Suprapubic skin (tissue), 4 donors: ENCODE data around the gene C11orf16. TPM values are rescaled to one million over a fixed set of nuclear protein-coding genes. Genes with fewer than 3 reads are reported as not detected.
"Not testable (repeated sequence)": the region's sequence is repeated elsewhere in the genome, so short reads cannot be mapped to it uniquely, and the experiment has no call there.

Source experiments
- DNase-seq, 2 donors: peaks; one replicate each; pipeline ENCODE4 v3.0.0-alpha.2; 2019; ENCODE audit warnings: low spot score in 2 of 2
- H3K27ac ChIP-seq: fragments of 200-600 bp; sonication (generic); one replicate; pipeline ENCODE4 v1.5.1; 2019
- H3K27me3 ChIP-seq: fragments of 200-600 bp; sonication (generic); one replicate; pipeline ENCODE4 v1.5.1; 2019
- H3K36me3 ChIP-seq: fragments of 200-600 bp; sonication (generic); one replicate; pipeline ENCODE4 v1.5.1; 2019
- H3K4me1 ChIP-seq: fragments of 200-600 bp; sonication (generic); one replicate; pipeline ENCODE4 v1.5.1; 2019
- H3K4me3 ChIP-seq: fragments of 200-600 bp; sonication (generic); one replicate; pipeline ENCODE4 v1.5.1; 2019; ENCODE audit warnings: mild to moderate bottlenecking
- H3K9me3 ChIP-seq: fragments of 200-600 bp; sonication (generic); one replicate; pipeline ENCODE4 v1.5.1; 2019
- CTCF ChIP-seq, 2 donors: fragments of 200-600 bp in 1 of 2; fragments of 450-650 bp in 1 of 2; sonication (generic) in 1 of 2; IDR thresholded peaks; one replicate each; pipeline ENCODE4 v1.5.1; 2016 to 2019; ENCODE audit warnings: antibody characterized with exemption in 2 of 2, mild to moderate bottlenecking in 1 of 2, moderate library complexity in 1 of 2
- EP300 ChIP-seq: sonication (generic); formaldehyde crosslinking; IDR thresholded peaks from one replicate; pipeline ENCODE4 v1.6.1; 2017; ENCODE audit warnings: antibody characterized with exemption
- POLR2A ChIP-seq, 2 donors: fragments of 450-650 bp; IDR thresholded peaks; one replicate each; pipeline ENCODE4 v1.6.1; 2017; ENCODE audit warnings: antibody characterized with exemption in 2 of 2, mild to moderate bottlenecking in 2 of 2, moderate library complexity in 2 of 2
- POLR2AphosphoS5 ChIP-seq, 3 donors: sonication (generic); formaldehyde crosslinking; IDR thresholded peaks; one replicate each; pipeline ENCODE4 v1.6.1; 2017; ENCODE audit warnings: antibody characterized with exemption in 3 of 3
- WGBS: methylation state at CpG from one replicate; pipeline ENCODE4 v1.1.5; 2018; 5-methylcytosine and 5-hydroxymethylcytosine counted together
- total RNA-seq, 4 donors: library from RNA; depleted of rRNA; stranded (reverse); fragments of >200 nt; gene quantifications; one replicate each; pipeline ENCODE4 v1.1.0, GENCODE V29; 2016

Gene C11orf16
- not detected for total RNA-seq

DNA sequence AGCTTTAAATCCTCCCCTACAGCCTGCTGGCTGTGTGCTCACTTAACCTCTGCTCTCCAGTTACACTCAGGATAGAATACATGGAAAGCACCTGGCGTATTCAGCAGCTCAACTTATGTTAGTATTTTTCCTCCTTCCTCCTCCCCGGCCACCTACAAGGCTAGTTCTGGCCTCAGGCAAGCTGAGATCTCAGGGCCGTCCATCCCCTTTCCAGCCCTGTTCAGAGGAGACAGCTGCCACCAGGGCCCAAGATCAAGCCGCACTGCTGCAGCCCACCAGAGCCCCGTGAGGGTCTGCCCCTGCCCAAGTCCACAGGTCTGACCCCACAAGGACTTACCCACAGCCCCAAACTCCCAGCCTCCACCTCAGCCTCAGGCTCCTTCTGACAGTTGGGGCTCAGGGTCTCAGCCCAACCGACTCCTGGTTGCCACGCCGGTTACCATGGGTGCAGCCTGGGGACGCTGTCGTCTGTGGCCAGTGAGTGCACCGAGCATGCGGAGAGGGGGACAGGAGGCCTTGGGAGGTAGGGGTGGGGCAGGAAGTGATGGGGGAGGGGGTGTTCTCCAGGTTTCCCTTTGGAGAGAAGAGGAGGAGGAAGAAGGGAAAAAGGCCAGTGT, at the start of gene C11orf16:
Gene C11orf16 (minus strand): TSS at position 384 of the 617 bp plus-strand sequence. CDS start 639 bp downstream, outside the sequence.
- Histone ChIP-seq H3K4me1 (no peaks in the 10 kb centered on the region), H3K27me3 (no peaks in the 10 kb centered on the region), H3K27ac (no peak within 1 kb of the TSS), H3K36me3 (no peaks in the 10 kb centered on the region), H3K4me3 (no peak within 1 kb of the TSS), H3K9me3 (no peaks in the 10 kb centered on the region)
- DNase-seq, result no peak
- TF ChIP-seq CTCF (IDR thresholded peaks at IDR 0.05) (no peak), POLR2A (IDR thresholded peaks at IDR 0.05) (no peak), EP300 (no peak), POLR2AphosphoS5 (IDR thresholded peaks at IDR 0.05) (no peak)
- 87% methylated on average over 12 of the region's 12 CpGs for WGBS

GRCh38 chr11:8980485-8980884, 47.7 kb upstream of the C11orf16 start:
- no peaks in the 10 kb centered on the region for H3K36me3 ChIP-seq
- no peak for TF ChIP-seq POLR2A (IDR thresholded peaks at IDR 0.05)
- no peak for TF ChIP-seq CTCF (IDR thresholded peaks at IDR 0.05)
- no peak for TF ChIP-seq EP300
- no peak for TF ChIP-seq POLR2AphosphoS5 (IDR thresholded peaks at IDR 0.05)
- no peaks in the 10 kb centered on the region for H3K9me3 ChIP-seq
- H3K4me1 ChIP-seq, result no peaks in the 10 kb centered on the region
- no peak for DNase-seq
- H3K4me3 ChIP-seq, result no peak overlapping the region
- H3K27me3 ChIP-seq, result no peaks in the 10 kb centered on the region
- WGBS, result 76% methylated on average over 3 of the region's 3 CpGs
- no peak overlapping the region for H3K27ac ChIP-seq

- WGBS, result 86% methylated on average over 5 of the region's 7 CpGs
- not testable (repeated sequence) for H3K4me3 ChIP-seq, H3K9me3 ChIP-seq, H3K36me3 ChIP-seq, H3K27me3 ChIP-seq, H3K4me1 ChIP-seq, H3K27ac ChIP-seq, DNase-seq
Measured at GRCh38 chr11:8979365-8979764, 46.6 kb upstream of the C11orf16 start.

DNA sequence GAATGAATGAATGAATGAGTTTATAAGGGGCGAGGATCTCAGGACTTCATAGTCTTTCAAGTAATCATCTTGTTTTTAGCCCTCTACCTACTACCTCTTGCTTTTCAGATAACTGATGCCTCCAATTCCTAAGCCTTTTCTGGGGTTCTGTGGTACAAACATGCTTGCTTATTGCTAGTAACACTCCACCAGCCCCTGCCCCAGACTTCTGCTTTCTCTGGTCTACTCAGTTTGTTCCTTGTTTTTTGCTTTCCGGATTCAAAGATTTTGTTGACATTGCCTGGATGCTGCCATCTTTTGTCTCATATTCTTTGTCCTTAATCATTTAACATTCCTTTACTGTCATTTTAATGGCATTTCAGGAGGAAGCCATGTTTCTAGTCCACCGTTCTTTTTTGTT, 40.4 kb upstream of the C11orf16 start:
- Histone ChIP-seq H3K4me1 (no peaks in the 10 kb centered on the region), H3K27ac (no peak overlapping the region), H3K9me3 (no peaks in the 10 kb centered on the region), H3K27me3 (no peaks in the 10 kb centered on the region), H3K36me3 (no peaks in the 10 kb centered on the region), H3K4me3 (no peak overlapping the region)
- TF ChIP-seq POLR2AphosphoS5 (IDR thresholded peaks at IDR 0.05), result no peak
- TF ChIP-seq POLR2A (IDR thresholded peaks at IDR 0.05), result no peak
- TF ChIP-seq CTCF (IDR thresholded peaks at IDR 0.05), result no peak
- TF ChIP-seq EP300, result no peak
- DNase-seq, result no peak
- WGBS, result 79% methylated on average over 3 of the region's 3 CpGs

DNA sequence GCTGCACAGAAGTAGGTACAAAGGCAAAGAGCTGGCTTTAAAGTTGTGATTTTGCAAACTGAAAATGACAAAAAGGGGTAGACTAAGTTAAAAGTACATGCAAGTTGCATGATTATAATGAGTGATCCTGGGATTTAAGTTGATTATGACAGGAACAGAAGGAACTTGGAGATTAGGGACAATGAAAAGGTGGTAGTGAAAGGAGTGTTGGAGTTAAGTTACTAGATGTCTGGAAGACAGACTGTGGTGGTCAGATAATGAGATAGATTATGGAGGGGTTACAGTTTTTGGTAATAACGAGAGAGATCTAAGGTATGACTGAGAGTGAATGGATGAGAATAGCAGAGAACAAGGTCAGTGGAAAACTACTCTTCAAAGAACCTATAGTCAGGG, 39.2 kb upstream of the C11orf16 start:
- 76% methylated on average over 1 of the region's 1 CpG for WGBS
- Histone ChIP-seq H3K9me3 (no peaks in the 10 kb centered on the region), H3K4me3 (no peak overlapping the region), H3K36me3 (no peaks in the 10 kb centered on the region), H3K27ac (no peak overlapping the region), H3K27me3 (no peaks in the 10 kb centered on the region), H3K4me1 (no peaks in the 10 kb centered on the region)
- TF ChIP-seq POLR2A (IDR thresholded peaks at IDR 0.05), result no peak
- TF ChIP-seq EP300, result no peak
- TF ChIP-seq POLR2AphosphoS5 (IDR thresholded peaks at IDR 0.05), result no peak
- TF ChIP-seq CTCF (IDR thresholded peaks at IDR 0.05), result no peak
- DNase-seq, result no peak
